Measurements from ENCODE around the gene FPR1.

The FPR1 gene

DNA sequence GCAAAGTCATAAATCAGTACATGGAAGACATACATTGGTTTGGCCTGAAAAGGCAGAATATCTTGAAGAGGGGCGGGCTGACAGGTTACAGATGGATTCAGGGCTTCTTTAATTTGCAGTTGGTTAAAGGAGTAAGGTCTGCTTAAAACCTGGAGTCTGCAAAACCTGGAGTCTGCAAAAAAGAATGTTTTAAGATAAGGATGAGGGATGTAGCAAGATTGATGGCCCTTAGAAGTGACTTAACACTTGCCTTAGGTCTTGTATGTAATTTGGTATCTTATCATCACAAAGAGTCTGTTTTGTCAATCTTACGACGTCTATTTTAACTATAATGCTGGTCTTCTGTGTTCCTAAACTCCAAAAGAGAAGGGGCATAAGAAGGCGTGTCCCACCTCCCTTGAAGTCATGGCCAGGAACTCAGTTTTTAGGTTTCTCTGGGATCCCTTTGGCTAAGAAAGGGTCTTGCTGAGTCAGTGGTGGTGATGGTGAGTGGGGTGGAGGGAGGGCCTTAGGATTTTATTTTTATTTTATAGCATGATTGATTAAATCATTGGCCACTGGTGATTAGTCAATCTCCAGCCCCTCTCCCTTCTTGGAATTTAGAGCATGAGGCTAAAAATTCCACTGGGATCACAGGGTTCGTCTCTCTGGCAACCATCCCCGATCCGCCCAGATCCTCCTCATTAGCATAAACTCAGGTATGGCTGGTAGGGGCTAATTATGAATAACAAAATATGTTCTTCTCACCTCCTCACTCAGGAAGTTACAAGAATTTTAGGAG is 17.7 kb downstream of the FPR1 start:
- TF ChIP-seq, protein P1, sequence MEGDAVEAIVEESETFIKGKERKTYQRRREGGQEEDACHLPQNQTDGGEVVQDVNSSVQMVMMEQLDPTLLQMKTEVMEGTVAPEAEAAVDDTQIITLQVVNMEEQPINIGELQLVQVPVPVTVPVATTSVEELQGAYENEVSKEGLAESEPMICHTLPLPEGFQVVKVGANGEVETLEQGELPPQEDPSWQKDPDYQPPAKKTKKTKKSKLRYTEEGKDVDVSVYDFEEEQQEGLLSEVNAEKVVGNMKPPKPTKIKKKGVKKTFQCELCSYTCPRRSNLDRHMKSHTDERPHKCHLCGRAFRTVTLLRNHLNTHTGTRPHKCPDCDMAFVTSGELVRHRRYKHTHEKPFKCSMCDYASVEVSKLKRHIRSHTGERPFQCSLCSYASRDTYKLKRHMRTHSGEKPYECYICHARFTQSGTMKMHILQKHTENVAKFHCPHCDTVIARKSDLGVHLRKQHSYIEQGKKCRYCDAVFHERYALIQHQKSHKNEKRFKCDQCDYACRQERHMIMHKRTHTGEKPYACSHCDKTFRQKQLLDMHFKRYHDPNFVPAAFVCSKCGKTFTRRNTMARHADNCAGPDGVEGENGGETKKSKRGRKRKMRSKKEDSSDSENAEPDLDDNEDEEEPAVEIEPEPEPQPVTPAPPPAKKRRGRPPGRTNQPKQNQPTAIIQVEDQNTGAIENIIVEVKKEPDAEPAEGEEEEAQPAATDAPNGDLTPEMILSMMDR (IDR thresholded peaks at IDR 0.05; ENCODE audit: low read depth, low read length), result no peak
- H3K4me3 ChIP-seq (ENCODE audit: low read depth, low read length), result no peak overlapping the region
- in situ Hi-C loops (cut with HindIII; ENCODE audit: low sequenced_read_pairs), result no loop called here
- DNase-seq (ENCODE audit: low read depth, low spot score), result no peak

DNA sequence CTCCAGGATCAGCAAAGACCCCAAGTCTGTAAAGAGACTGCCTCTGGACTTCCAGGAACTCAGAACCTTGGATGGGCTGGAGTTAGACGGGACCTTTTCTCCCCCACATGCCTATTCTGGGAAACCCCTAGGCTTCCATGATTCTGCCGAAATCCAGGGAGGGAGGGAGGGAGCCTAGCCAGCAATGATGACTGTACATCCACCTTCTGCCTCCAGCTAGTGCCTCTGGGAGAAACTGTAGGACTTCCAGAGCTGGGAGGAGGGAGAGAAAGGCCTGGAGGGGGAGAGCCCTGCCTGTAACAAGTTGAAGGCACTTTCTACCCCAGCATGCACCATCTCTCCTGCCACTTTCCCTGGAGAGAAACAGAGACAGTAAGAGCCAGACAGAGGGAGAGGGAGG is 21.9 kb downstream of the FPR1 start:
- TF ChIP-seq, protein P1 (IDR thresholded peaks at IDR 0.05; ENCODE audit: low read depth, low read length), result no peak
- no peak for DNase-seq (ENCODE audit: low read depth, low spot score)
- no peak overlapping the region for H3K4me3 ChIP-seq (ENCODE audit: low read depth, low read length)
- in situ Hi-C loops (cut with HindIII; ENCODE audit: low sequenced_read_pairs), result no loop called here

DNA sequence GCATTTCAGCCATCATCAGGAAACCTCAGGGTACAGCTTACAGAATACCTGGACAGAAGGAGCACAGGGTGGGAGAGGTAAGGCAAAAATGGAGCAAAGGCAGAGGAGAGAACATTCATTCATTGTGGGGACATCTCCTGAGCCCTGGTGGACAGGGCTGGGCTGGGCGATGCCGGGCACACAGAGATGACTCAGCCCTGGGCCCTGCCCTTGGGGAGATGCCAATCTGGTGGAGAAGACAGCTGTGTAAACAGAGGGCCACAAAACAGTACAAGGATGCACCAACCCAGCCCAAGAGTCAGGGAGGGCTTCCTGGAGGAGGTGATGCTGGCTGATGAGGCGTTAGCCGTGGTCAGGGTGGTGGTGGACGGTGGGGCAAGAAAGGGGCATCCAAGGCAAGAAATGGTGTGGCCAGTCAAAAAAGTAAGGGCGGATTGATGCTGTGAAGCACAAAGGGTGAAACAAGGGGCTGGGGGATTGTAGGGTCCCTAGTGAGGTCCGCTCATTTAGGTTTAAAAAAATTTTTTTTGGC is 24.3 kb downstream of the FPR1 start:
- no peak overlapping the region for H3K4me3 ChIP-seq (ENCODE audit: low read depth, low read length)
- in situ Hi-C loops (cut with HindIII; ENCODE audit: low sequenced_read_pairs), result no loop called here
- TF ChIP-seq, protein P1 (IDR thresholded peaks at IDR 0.05; ENCODE audit: low read depth, low read length), result no peak
- DNase-seq (ENCODE audit: low read depth, low spot score), result peak; percentile 28

DNA sequence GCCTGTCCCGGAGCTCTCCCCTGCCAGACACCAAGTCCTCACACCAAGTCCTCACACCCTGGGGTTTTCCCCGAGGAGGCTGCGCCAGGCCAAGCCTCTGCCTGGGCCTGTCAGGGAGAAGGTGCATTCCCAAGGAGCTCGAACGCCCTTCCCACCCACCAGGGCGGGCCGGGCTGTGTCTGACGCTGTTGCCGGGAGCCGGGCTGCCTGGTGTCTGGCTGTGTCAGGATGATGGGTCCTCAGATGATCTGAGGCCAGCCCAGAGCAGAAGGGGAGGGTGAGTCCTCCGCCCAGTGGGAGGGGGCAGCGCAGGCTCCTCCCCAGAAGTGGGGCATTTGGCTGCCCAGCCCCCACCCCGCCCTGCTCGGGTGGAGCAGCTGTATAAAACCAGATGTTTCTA is 25.6 kb downstream of the FPR1 start:
- H3K4me3 ChIP-seq (ENCODE audit: low read depth, low read length), result no peak overlapping the region
- TF ChIP-seq, protein P1 (IDR thresholded peaks at IDR 0.05; ENCODE audit: low read depth, low read length), result no peak
- DNase-seq (ENCODE audit: low read depth, low spot score), result peak; percentile 40
- in situ Hi-C loops (cut with HindIII; ENCODE audit: low sequenced_read_pairs), result no loop called here

DNA sequence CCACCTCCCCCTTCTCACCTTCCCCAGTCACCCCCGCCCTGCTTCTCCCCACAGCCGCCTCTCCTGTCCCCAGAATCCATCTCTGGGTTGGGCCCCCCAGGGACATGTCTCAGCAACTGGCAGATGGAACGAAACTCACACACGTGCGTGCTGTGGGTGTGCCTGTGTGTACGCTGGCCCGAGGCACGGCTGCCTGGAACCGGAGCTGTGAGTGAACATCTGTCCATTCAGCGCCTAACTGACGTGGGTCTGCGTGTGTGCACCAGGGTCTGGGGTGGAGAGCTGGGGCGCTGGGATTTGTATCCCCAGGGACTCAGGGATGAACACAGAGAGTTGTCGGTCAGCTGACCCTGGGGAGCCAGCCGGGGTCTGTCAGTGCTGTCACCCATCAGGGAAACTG is 27.1 kb downstream of the FPR1 start:
- in situ Hi-C loops (cut with HindIII; ENCODE audit: low sequenced_read_pairs), result no loop called here
- DNase-seq (ENCODE audit: low read depth, low spot score), result no peak
- TF ChIP-seq, protein P1 (IDR thresholded peaks at IDR 0.05; ENCODE audit: low read depth, low read length), result no peak
- H3K4me3 ChIP-seq (ENCODE audit: low read depth, low read length), result no peak overlapping the region

DNA sequence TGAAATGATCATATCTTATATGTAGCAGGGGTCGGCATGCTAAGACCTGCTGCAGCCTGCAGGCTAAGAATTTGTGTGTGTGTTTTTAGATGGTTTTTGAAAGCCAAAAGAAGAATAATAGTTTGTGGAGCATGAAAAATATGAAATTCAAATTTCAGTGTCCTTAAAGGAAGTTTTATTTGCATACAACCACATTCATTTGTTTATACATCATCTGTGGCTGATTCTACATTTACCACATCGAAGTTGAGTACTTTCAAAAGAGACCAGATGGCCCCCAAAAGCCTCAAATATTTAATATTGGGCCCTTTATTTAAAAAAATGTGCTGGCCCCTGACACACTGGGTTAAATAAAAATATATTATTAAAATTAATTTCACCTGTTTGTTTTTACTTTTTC is 29.2 kb downstream of the FPR1 start:
- no peak overlapping the region for H3K4me3 ChIP-seq (ENCODE audit: low read depth, low read length)
- TF ChIP-seq, protein P1 (IDR thresholded peaks at IDR 0.05; ENCODE audit: low read depth, low read length), result no peak
- in situ Hi-C loops (cut with HindIII; ENCODE audit: low sequenced_read_pairs), result no loop called here
- DNase-seq (ENCODE audit: low read depth, low spot score), result no peak

All from astrocyte of the spinal cord (primary cell).